ENCODE measurements around the gene MTF1.

MTF1 gene

DNA sequence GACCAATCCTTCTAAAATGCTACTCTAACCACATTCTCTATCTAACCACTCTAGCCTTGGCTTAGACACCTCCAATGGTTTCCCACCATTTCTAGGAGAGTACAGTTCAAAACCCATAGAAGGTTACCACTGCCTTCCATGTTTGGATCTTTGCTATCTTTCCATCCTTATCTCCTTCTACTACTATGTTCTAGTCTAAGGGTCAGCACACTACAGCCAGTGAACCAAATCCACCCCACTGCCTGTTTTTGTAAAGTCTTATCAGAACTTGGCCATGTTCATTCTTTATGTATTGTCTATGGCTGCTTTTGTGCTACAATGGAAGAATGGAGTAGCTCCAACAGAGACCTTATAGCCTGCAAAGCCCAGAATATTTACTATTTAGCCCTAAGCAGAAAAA is 6.2 kb downstream of the MTF1 start:
- H3K4me3 ChIP-seq (replicated peaks; ENCODE audit: insufficient read depth, low read length) = no peak overlapping the region
- H3K27ac ChIP-seq (replicated peaks) = peak overlapping the region; percentile 86
- DNase-seq (ENCODE audit: low read depth in 1 of 2, low spot score in 1 of 2) = no peak
- no peaks in the 10 kb centered on the region for H3K27me3 ChIP-seq (ENCODE audit: insufficient read depth, poor library complexity, severe bottlenecking)
- TF ChIP-seq POLR2AphosphoS5 (IDR thresholded peaks at IDR 0.05; ENCODE audit: low read depth) (no peak), GABPA (IDR thresholded peaks at IDR 0.05; ENCODE audit: low read depth) (no peak), REST (IDR thresholded peaks at IDR 0.05; ENCODE audit: insufficient replicate concordance, low read depth) (no peak), SPI1 (IDR thresholded peaks at IDR 0.05; ENCODE audit: borderline replicate concordance, low read depth) (no peak)
- TF ChIP-seq, protein P1, sequence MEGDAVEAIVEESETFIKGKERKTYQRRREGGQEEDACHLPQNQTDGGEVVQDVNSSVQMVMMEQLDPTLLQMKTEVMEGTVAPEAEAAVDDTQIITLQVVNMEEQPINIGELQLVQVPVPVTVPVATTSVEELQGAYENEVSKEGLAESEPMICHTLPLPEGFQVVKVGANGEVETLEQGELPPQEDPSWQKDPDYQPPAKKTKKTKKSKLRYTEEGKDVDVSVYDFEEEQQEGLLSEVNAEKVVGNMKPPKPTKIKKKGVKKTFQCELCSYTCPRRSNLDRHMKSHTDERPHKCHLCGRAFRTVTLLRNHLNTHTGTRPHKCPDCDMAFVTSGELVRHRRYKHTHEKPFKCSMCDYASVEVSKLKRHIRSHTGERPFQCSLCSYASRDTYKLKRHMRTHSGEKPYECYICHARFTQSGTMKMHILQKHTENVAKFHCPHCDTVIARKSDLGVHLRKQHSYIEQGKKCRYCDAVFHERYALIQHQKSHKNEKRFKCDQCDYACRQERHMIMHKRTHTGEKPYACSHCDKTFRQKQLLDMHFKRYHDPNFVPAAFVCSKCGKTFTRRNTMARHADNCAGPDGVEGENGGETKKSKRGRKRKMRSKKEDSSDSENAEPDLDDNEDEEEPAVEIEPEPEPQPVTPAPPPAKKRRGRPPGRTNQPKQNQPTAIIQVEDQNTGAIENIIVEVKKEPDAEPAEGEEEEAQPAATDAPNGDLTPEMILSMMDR (IDR thresholded peaks at IDR 0.05; ENCODE audit: insufficient read depth, low read length) = no peak

DNA sequence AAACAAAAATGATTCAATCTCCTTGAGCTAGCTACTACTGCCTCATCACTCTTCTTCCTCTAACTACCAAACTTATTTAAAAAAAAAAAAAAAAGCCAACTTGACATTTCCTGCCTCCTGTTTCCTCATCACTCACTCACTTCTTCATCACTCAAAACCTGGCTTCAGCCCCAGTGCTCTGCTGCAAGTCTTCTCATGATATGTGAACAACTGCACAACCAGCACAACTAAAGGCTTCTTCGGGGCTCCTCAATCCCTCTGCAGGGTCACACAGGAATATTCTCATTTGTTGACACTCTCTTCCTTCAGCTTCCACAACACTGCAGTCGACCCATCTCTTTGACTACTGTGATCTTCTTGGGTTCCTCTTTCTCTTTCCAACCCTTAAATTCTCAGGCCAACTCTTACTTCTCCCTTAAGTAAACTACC is 7.6 kb downstream of the MTF1 start:
- DNase-seq (ENCODE audit: low read depth in 1 of 2, low spot score in 1 of 2) = peak in 1 of 2 experiments; percentile 66
- Histone ChIP-seq H3K27ac (replicated peaks) (peak overlapping the region; percentile 86), H3K4me3 (replicated peaks; ENCODE audit: insufficient read depth, low read length) (peak overlapping the region; percentile 18)

DNA sequence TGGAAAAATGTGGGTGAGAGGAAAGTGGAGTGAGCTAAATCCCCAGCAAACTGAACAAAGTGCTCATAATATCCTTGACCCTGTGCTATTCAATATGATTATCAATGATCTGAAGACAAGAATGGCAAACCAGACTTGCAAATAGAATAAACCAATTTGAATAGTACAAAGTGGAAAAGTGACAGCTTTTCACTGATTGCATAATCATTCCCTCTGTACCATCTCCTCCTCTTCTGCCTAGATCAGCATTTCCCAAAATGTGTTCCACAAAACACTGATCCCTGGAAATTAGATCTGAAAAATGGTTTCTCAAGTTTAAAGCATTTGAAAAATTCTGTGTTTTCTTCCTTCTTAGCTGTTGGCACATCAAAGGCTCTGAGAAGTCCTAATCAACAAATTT is 8.1 kb downstream of the MTF1 start:
- TF ChIP-seq SPI1 (IDR thresholded peaks at IDR 0.05; ENCODE audit: borderline replicate concordance, low read depth) = no peak
- TF ChIP-seq, protein P1 (IDR thresholded peaks at IDR 0.05; ENCODE audit: insufficient read depth, low read length) = no peak
- TF ChIP-seq GABPA (IDR thresholded peaks at IDR 0.05; ENCODE audit: low read depth) = no peak
- Histone ChIP-seq H3K27me3 (ENCODE audit: insufficient read depth, poor library complexity, severe bottlenecking) (no peaks in the 10 kb centered on the region), H3K27ac (replicated peaks) (peak overlapping the region; percentile 86), H3K4me3 (replicated peaks; ENCODE audit: insufficient read depth, low read length) (peak overlapping the region; percentile 13)
- DNase-seq (ENCODE audit: low read depth in 1 of 2, low spot score in 1 of 2) = no peak

More for the DNA sequence above, 7.6 kb downstream of the MTF1 start:
- H3K27me3 ChIP-seq (ENCODE audit: insufficient read depth, poor library complexity, severe bottlenecking) = no peaks in the 10 kb centered on the region
- TF ChIP-seq GABPA (IDR thresholded peaks at IDR 0.05; ENCODE audit: low read depth) = no peak
- TF ChIP-seq SPI1 (IDR thresholded peaks at IDR 0.05; ENCODE audit: borderline replicate concordance, low read depth) = peak; percentile 87

- peak overlapping the region; percentile 13 for H3K4me3 ChIP-seq (replicated peaks; ENCODE audit: insufficient read depth, low read length)
- peak overlapping the region; percentile 86 for H3K27ac ChIP-seq (replicated peaks)
- no peaks in the 10 kb centered on the region for H3K27me3 ChIP-seq (ENCODE audit: insufficient read depth, poor library complexity, severe bottlenecking)
- TF ChIP-seq REST (IDR thresholded peaks at IDR 0.05; ENCODE audit: insufficient replicate concordance, low read depth) (no peak), POLR2AphosphoS5 (IDR thresholded peaks at IDR 0.05; ENCODE audit: low read depth) (no peak), SPI1 (IDR thresholded peaks at IDR 0.05; ENCODE audit: borderline replicate concordance, low read depth) (no peak), GABPA (IDR thresholded peaks at IDR 0.05; ENCODE audit: low read depth) (no peak)
- TF ChIP-seq, protein P1 (IDR thresholded peaks at IDR 0.05; ENCODE audit: insufficient read depth, low read length) = no peak
- DNase-seq (ENCODE audit: low read depth in 1 of 2, low spot score in 1 of 2) = peak; percentile 53 to 79
These were observed 8.9 kb downstream of the MTF1 start for GRCh38 chr1:37850352-37850955.
